GM12873 (cell line): ENCODE measurements around the gene CCL5.

ENCODE experiments used
- TF ChIP-seq, protein P1 (sequence below): IDR thresholded peaks from 2 replicates; pipeline ENCODE4 v1.5.1; 2012; ENCODE audit warnings: low read depth, mild to moderate bottlenecking, moderate library complexity, low read length, control low read depth; ENCODE audit not compliant: insufficient read depth; ENCODE audit errors: missing control alignments

Gene CCL5

DNA sequence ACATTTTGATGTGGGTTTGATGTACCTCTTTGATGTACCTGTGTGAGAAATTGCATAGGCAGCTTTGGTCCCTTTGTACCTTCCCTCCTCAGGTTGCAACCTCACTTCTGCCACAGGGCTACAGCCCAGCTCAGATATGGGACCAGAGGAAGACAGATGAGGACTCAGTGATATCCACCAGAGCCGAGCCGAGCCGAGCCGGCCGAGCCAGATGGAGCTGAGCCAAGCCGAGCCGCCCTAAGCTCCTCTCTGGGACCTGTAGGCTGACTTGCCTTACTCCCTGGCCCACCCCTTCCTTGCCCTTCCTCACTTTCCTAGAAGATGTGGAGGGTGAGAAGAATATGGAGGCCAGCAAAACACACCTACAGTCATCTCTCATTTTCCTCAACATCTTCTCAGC lies 15.3 kb downstream of the CCL5 start:
- TF ChIP-seq, protein P1, sequence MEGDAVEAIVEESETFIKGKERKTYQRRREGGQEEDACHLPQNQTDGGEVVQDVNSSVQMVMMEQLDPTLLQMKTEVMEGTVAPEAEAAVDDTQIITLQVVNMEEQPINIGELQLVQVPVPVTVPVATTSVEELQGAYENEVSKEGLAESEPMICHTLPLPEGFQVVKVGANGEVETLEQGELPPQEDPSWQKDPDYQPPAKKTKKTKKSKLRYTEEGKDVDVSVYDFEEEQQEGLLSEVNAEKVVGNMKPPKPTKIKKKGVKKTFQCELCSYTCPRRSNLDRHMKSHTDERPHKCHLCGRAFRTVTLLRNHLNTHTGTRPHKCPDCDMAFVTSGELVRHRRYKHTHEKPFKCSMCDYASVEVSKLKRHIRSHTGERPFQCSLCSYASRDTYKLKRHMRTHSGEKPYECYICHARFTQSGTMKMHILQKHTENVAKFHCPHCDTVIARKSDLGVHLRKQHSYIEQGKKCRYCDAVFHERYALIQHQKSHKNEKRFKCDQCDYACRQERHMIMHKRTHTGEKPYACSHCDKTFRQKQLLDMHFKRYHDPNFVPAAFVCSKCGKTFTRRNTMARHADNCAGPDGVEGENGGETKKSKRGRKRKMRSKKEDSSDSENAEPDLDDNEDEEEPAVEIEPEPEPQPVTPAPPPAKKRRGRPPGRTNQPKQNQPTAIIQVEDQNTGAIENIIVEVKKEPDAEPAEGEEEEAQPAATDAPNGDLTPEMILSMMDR: no peak

DNA sequence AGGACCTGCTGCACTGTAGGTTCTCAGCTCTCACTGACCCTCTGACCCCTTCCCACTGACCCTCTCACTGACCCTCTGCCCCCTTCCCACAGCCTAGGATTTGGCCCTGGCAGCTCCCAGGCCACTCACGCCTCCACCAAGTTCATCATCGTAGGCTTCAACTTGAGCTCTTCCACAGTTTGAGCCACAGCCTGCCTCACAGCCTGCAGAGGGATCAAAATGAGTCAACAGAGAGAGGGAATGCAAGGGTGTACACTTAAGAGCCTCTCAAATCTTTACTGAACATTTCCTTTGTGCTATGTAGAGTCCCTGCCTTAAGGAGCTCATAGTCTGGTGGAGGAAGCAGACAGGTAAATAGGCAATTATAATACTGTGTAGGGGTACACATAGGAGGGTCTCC lies 23.6 kb downstream of the CCL5 start:
- TF ChIP-seq, protein P1: no peak

DNA sequence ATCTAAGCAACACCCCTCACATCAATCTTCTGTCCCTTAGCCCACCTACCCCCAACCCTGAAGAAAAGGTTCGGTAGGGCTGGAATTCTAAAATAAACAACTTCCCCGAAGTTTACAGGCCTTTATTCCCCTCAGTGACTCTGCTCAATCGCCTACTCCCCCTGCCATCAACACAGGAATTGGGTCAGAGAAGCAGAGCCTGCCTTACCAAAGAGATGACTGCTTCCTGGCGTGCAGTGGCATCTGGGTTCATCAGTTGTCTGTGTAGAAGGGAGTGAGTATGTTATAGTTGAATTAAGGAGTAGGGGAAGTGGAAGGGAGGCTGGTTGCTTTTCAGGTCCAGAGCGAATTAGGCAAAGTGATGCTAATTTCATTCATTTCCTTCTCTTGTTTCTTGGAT lies 24.2 kb downstream of the CCL5 start:
- TF ChIP-seq, protein P1: no peak

DNA sequence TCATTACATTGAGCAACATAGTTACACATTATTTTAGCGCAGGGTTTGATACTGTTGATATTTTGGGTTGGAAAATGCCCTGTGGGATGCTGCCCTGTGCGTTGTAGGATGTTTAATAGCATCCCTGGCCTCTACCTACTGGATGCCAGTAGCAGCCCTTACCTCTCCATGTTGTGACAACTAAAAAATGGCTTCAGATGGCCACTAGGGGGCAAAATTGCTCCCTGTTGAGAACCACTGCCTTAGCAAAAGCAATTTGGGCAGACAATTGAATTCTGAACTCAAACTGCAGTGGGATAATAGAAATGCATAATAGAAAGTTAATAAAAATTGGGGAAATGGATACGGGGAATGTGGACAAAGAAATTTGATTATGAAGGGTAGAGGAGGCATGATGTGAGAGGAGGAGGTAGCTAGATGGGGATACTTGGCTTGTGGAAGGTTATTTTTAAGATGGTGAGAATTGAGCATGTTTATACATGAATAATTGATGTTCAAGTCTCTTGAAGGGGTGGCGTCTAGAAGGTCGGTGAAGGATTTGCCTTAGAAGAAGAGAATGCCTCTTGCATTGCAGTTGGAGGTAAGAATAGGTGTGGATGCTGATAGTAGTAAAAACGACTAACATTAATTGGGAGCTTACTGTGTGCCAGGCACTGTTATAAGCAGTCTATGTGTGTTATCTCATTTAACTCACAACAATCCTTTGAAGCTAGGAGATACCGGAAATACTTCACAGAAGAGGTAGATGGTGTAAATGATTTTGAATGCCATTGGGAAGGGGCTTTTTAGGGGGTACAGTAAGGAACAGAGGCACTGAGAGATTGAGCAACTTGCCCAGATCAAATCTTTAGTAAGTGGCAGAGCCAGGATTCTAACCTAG lies 30.5 kb downstream of the CCL5 start:
- TF ChIP-seq, protein P1: peak; percentile 81

DNA sequence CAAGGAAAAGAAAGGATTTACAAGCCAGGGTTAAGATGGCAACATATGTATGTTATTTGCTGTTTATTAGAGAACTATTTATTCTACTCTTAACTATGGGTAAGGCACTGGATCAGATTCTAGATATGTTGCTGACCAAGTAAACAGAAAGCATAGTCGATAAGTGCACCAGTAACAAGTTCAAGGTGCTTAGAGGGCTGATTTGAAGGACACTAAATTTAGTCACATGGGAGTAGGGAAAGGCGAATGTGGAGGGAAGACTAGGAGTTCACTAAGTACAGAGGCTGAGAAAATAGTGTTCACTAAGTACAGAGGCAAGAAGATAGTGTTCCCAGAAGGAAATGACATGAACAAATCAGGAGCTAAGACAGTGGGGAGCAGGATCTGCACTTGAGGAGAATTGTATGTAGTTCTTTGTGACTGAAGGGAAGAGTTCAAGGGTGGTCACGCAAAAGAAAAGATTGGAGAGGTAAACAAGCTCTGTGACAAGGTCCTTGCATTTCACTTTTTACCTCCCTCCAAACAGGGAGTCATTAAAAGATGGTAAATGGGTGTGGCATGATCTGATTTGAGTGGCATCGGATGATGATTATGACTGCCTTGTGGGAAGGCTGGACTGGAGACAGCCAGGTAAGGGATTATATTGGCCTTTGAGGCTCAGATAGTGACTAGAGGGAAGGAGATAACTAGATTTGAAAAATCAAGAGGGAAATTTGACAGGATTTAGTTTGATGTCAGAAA lies 32.4 kb downstream of the CCL5 start:
- TF ChIP-seq, protein P1: no peak

DNA sequence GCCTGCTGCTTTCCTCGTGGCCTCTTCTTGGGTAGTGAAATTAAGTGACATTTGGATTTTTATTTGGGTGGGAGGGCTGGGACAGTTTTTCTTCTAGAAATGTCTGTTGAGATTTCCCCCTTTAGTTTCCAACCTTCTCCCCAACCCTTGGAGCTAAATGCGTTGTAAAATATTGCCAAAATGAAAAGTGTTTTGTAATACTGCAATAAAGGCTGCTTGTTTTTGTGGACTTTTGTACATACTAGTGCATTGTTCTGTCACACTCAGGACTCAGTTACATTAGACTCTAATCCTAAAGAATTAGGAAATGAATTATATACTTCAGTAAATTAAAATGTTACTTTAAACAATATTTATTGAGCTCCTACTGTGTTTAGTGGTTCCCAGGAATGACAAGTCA lies 33.2 kb downstream of the CCL5 start:
- TF ChIP-seq, protein P1: no peak

DNA sequence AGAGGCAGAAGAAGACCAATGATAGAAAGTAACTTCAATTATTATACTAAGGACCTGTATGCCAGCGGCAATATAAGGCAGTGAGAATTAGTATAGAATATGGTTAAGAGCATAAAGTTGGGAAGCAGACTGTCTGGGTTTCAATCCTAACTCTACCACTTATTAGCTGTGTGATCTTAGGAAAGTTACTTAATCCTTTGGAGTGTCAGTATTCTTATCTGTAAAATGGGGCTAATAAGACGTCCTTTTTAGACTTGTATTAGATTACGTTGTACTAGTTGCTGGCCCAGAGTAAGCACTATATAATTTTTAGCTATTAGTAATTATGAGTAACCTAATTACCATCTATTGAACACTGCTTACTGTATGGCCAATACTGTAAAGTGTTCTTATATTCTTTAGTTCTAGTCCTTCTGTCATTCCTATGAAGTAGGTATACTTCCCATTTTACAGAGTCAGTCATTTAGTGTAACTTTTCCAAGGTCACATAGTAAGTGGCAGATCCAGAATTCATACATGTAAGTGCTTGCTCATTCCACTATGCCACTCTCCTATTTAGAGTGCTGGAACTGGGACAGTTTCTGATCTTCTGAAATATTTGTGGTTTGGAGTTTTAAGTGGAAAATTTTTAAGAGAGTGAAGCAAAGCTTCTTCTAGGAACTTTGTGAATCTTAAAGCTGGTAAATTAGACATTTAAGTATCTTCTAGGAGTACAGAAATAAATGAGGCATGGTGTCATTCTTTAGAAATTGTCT lies 33.9 kb downstream of the CCL5 start:
- TF ChIP-seq, protein P1: no peak
